Measurements from ENCODE around the gene C19orf67.

The C19orf67 gene

GRCh38 chr19:14085309-14085995 is at the start of gene C19orf67:
Gene C19orf67 (minus strand): TSS chr19:14085783. CDS start chr19:14085627, 156 bp downstream.
- Histone ChIP-seq H3K4me1 (ENCODE audit: control insufficient read depth in 1 of 2, insufficient read depth in 2 of 2, low read length in 2 of 2) (peaks cover 10 to 19% of the 10 kb centered on the region in 2 donors), H3K27me3 (ENCODE audit: control insufficient read depth in 1 of 2, insufficient read depth in 2 of 2, low read length in 2 of 2) (no peaks in the 10 kb centered on the region), H3K36me3 (ENCODE audit: control insufficient read depth in 1 of 2, insufficient read depth in 2 of 2, low read length in 2 of 2) (peaks cover 7 to 10% of the 10 kb centered on the region in 2 donors), H3K4me3 (ENCODE audit: low read depth in 1 of 2, low read length in 2 of 2) (no peak within 1 kb of the TSS), H3K9ac (ENCODE audit: low read depth in 1 of 2, low read length in 2 of 2) (no peak within 1 kb of the TSS), H3K9me3 (ENCODE audit: control insufficient read depth in 1 of 2, low read length in 2 of 2) (no peaks in the 10 kb centered on the region), H3K27ac (ENCODE audit: low read depth, low read length) (no peak within 1 kb of the TSS)

GRCh38 chr19:14135355-14135754 is 49.8 kb upstream of the C19orf67 start:
- Histone ChIP-seq H3K4me3 (ENCODE audit: low read depth in 1 of 2, low read length in 2 of 2) (peak overlapping the region; percentile 82 to 83), H3K27ac (ENCODE audit: low read depth, low read length) (no peak overlapping the region), H3K36me3 (ENCODE audit: control insufficient read depth in 1 of 2, insufficient read depth in 2 of 2, low read length in 2 of 2) (no peaks in the 10 kb centered on the region), H3K27me3 (ENCODE audit: control insufficient read depth in 1 of 2, insufficient read depth in 2 of 2, low read length in 2 of 2) (no peaks in the 10 kb centered on the region), H3K9ac (ENCODE audit: low read depth in 1 of 2, low read length in 2 of 2) (peak overlapping the region; percentile 46 to 47), H3K9me3 (ENCODE audit: control insufficient read depth in 1 of 2, low read length in 2 of 2) (no peaks in the 10 kb centered on the region), H3K4me1 (ENCODE audit: control insufficient read depth in 1 of 2, insufficient read depth in 2 of 2, low read length in 2 of 2) (peaks cover 8 to 10% of the 10 kb centered on the region in 2 donors)

GRCh38 chr19:14127929-14128509 is 42.4 kb upstream of the C19orf67 start:
- no peaks in the 10 kb centered on the region for H3K9me3 ChIP-seq (ENCODE audit: control insufficient read depth in 1 of 2, low read length in 2 of 2)
- no peak overlapping the region for H3K4me3 ChIP-seq (ENCODE audit: low read depth in 1 of 2, low read length in 2 of 2)
- no peak overlapping the region for H3K9ac ChIP-seq (ENCODE audit: low read depth in 1 of 2, low read length in 2 of 2)
- no peaks in the 10 kb centered on the region for H3K27me3 ChIP-seq (ENCODE audit: control insufficient read depth in 1 of 2, insufficient read depth in 2 of 2, low read length in 2 of 2)
- H3K36me3 ChIP-seq (ENCODE audit: control insufficient read depth in 1 of 2, insufficient read depth in 2 of 2, low read length in 2 of 2) = no peaks in the 10 kb centered on the region
- H3K4me1 ChIP-seq (ENCODE audit: control insufficient read depth in 1 of 2, insufficient read depth in 2 of 2, low read length in 2 of 2) = peaks cover 0 to 10% of the 10 kb centered on the region in 2 donors
- H3K27ac ChIP-seq (ENCODE audit: low read depth, low read length) = no peak overlapping the region

GRCh38 chr19:14127176-14127575 is 41.6 kb upstream of the C19orf67 start:
- no peak overlapping the region for H3K9ac ChIP-seq (ENCODE audit: low read depth in 1 of 2, low read length in 2 of 2)
- H3K4me3 ChIP-seq (ENCODE audit: low read depth in 1 of 2, low read length in 2 of 2) = no peak overlapping the region
- no peak overlapping the region for H3K27ac ChIP-seq (ENCODE audit: low read depth, low read length)
- no peaks in the 10 kb centered on the region for H3K9me3 ChIP-seq (ENCODE audit: control insufficient read depth in 1 of 2, low read length in 2 of 2)
- no peaks in the 10 kb centered on the region for H3K27me3 ChIP-seq (ENCODE audit: control insufficient read depth in 1 of 2, insufficient read depth in 2 of 2, low read length in 2 of 2)
- H3K4me1 ChIP-seq (ENCODE audit: control insufficient read depth in 1 of 2, insufficient read depth in 2 of 2, low read length in 2 of 2) = peaks cover 0 to 10% of the 10 kb centered on the region in 2 donors
- no peaks in the 10 kb centered on the region for H3K36me3 ChIP-seq (ENCODE audit: control insufficient read depth in 1 of 2, insufficient read depth in 2 of 2, low read length in 2 of 2)

- H3K9me3 ChIP-seq (ENCODE audit: control insufficient read depth in 1 of 2, low read length in 2 of 2) = no peaks in the 10 kb centered on the region
- H3K9ac ChIP-seq (ENCODE audit: low read depth in 1 of 2, low read length in 2 of 2) = no peak overlapping the region
- H3K27me3 ChIP-seq (ENCODE audit: control insufficient read depth in 1 of 2, insufficient read depth in 2 of 2, low read length in 2 of 2) = no peaks in the 10 kb centered on the region
- peaks cover 18% of the 10 kb centered on the region in 2 donors for H3K4me1 ChIP-seq (ENCODE audit: control insufficient read depth in 1 of 2, insufficient read depth in 2 of 2, low read length in 2 of 2)
- no peak overlapping the region for H3K27ac ChIP-seq (ENCODE audit: low read depth, low read length)
- no peaks in the 10 kb centered on the region for H3K36me3 ChIP-seq (ENCODE audit: control insufficient read depth in 1 of 2, insufficient read depth in 2 of 2, low read length in 2 of 2)
- H3K4me3 ChIP-seq (ENCODE audit: low read depth in 1 of 2, low read length in 2 of 2) = no peak overlapping the region
Observed at GRCh38 chr19:14122924-14123323, 37.3 kb upstream of the C19orf67 start.

GRCh38 chr19:14120497-14120780 is 34.9 kb upstream of the C19orf67 start:
- H3K9ac ChIP-seq (ENCODE audit: low read depth in 1 of 2, low read length in 2 of 2) = no peak overlapping the region

GRCh38 chr19:14119644-14120496 is 34.3 kb upstream of the C19orf67 start:
- Histone ChIP-seq H3K27ac (ENCODE audit: low read depth, low read length) (no peak overlapping the region), H3K4me1 (ENCODE audit: control insufficient read depth in 1 of 2, insufficient read depth in 2 of 2, low read length in 2 of 2) (peaks cover 31 to 34% of the 10 kb centered on the region in 2 donors), H3K9me3 (ENCODE audit: control insufficient read depth in 1 of 2, low read length in 2 of 2) (no peaks in the 10 kb centered on the region), H3K27me3 (ENCODE audit: control insufficient read depth in 1 of 2, insufficient read depth in 2 of 2, low read length in 2 of 2) (no peaks in the 10 kb centered on the region), H3K9ac (ENCODE audit: low read depth in 1 of 2, low read length in 2 of 2) (no peak overlapping the region), H3K4me3 (ENCODE audit: low read depth in 1 of 2, low read length in 2 of 2) (no peak overlapping the region), H3K36me3 (ENCODE audit: control insufficient read depth in 1 of 2, insufficient read depth in 2 of 2, low read length in 2 of 2) (no peaks in the 10 kb centered on the region)

More at GRCh38 chr19:14120497-14120780, 34.9 kb upstream of the C19orf67 start:
- no peaks in the 10 kb centered on the region for H3K27me3 ChIP-seq (ENCODE audit: control insufficient read depth in 1 of 2, insufficient read depth in 2 of 2, low read length in 2 of 2)
- no peaks in the 10 kb centered on the region for H3K36me3 ChIP-seq (ENCODE audit: control insufficient read depth in 1 of 2, insufficient read depth in 2 of 2, low read length in 2 of 2)
- peaks cover 30 to 32% of the 10 kb centered on the region in 2 donors for H3K4me1 ChIP-seq (ENCODE audit: control insufficient read depth in 1 of 2, insufficient read depth in 2 of 2, low read length in 2 of 2)
- H3K9me3 ChIP-seq (ENCODE audit: control insufficient read depth in 1 of 2, low read length in 2 of 2) = no peaks in the 10 kb centered on the region
- no peak overlapping the region for H3K27ac ChIP-seq (ENCODE audit: low read depth, low read length)
- H3K4me3 ChIP-seq (ENCODE audit: low read depth in 1 of 2, low read length in 2 of 2) = no peak overlapping the region

GRCh38 chr19:14119146-14119545 is 33.6 kb upstream of the C19orf67 start:
- Histone ChIP-seq H3K4me3 (ENCODE audit: low read depth in 1 of 2, low read length in 2 of 2) (peak overlapping the region; percentile 74 to 78), H3K9ac (ENCODE audit: low read depth in 1 of 2, low read length in 2 of 2) (peak overlapping the region; percentile 75 to 90), H3K27me3 (ENCODE audit: control insufficient read depth in 1 of 2, insufficient read depth in 2 of 2, low read length in 2 of 2) (no peaks in the 10 kb centered on the region), H3K36me3 (ENCODE audit: control insufficient read depth in 1 of 2, insufficient read depth in 2 of 2, low read length in 2 of 2) (no peaks in the 10 kb centered on the region), H3K27ac (ENCODE audit: low read depth, low read length) (peak overlapping the region; percentile 97), H3K9me3 (ENCODE audit: control insufficient read depth in 1 of 2, low read length in 2 of 2) (no peaks in the 10 kb centered on the region), H3K4me1 (ENCODE audit: control insufficient read depth in 1 of 2, insufficient read depth in 2 of 2, low read length in 2 of 2) (peaks cover 31 to 34% of the 10 kb centered on the region in 2 donors)

GRCh38 chr19:14118165-14119051 is 32.8 kb upstream of the C19orf67 start:
- peak overlapping the region; percentile 75 to 90 for H3K9ac ChIP-seq (ENCODE audit: low read depth in 1 of 2, low read length in 2 of 2)
- no peaks in the 10 kb centered on the region for H3K9me3 ChIP-seq (ENCODE audit: control insufficient read depth in 1 of 2, low read length in 2 of 2)
- peak overlapping the region; percentile 74 to 78 for H3K4me3 ChIP-seq (ENCODE audit: low read depth in 1 of 2, low read length in 2 of 2)
- peaks cover 34 to 37% of the 10 kb centered on the region in 2 donors for H3K4me1 ChIP-seq (ENCODE audit: control insufficient read depth in 1 of 2, insufficient read depth in 2 of 2, low read length in 2 of 2)
- no peaks in the 10 kb centered on the region for H3K36me3 ChIP-seq (ENCODE audit: control insufficient read depth in 1 of 2, insufficient read depth in 2 of 2, low read length in 2 of 2)
- H3K27me3 ChIP-seq (ENCODE audit: control insufficient read depth in 1 of 2, insufficient read depth in 2 of 2, low read length in 2 of 2) = no peaks in the 10 kb centered on the region
- peak overlapping the region; percentile 97 for H3K27ac ChIP-seq (ENCODE audit: low read depth, low read length)
